Calu3 (cell line): ENCODE measurements around the gene HEATR3. TPM values are rescaled to one million over a fixed set of nuclear protein-coding genes. Genes with fewer than 3 reads are reported as not detected.

Experiments used
- BruUV-seq: library from RNA; stranded (reverse); fragments of 400-500 nt; replicated peaks from 2 replicates; lab custom pipeline; 2021; lab: Mats Ljungman, UMichigan
- CTCF ChIA-PET: fragments of 300-600 bp; sonication (Branson Sonifier 250); formaldehyde crosslinking; loops from one replicate; lab custom pipeline; 2022; ENCODE audit warnings: antibody characterized with exemption; lab: Charles Lee
- DNase-seq: peaks from one replicate; pipeline ENCODE4 v3.0.0; 2022
- H3K27ac Mint-ChIP-seq: one replicate; pipeline ENCODE4 v1.8.0; 2022; ENCODE audit warnings: mixed read lengths; ENCODE audit not compliant: unreplicated experiment
- H3K27me3 Mint-ChIP-seq: one replicate; pipeline ENCODE4 v1.8.0; 2022; ENCODE audit warnings: mixed read lengths; ENCODE audit not compliant: unreplicated experiment
- H3K36me3 Mint-ChIP-seq: one replicate; pipeline ENCODE4 v1.8.0; 2022; ENCODE audit warnings: mild to moderate bottlenecking, moderate library complexity, mixed read lengths; ENCODE audit not compliant: insufficient read depth, unreplicated experiment
- H3K4me1 Mint-ChIP-seq: one replicate; pipeline ENCODE4 v1.8.0; 2022; ENCODE audit warnings: mild to moderate bottlenecking, low read depth, mixed read lengths; ENCODE audit not compliant: unreplicated experiment
- H3K4me3 Mint-ChIP-seq: one replicate; pipeline ENCODE4 v1.8.0; 2022; ENCODE audit warnings: mild to moderate bottlenecking, low read depth, moderate library complexity, mixed read lengths; ENCODE audit not compliant: unreplicated experiment
- H3K9me3 Mint-ChIP-seq: one replicate; pipeline ENCODE4 v1.8.0; 2022; ENCODE audit warnings: low read depth, mixed read lengths; ENCODE audit not compliant: unreplicated experiment
- intact Hi-C: fragments of 100-400 bp; cut with micrococcal nuclease; formaldehyde crosslinking; loops from one replicate; pipeline ENCODE4 v1.10.0; 2022; ENCODE audit not compliant: unreplicated experiment
- total RNA-seq: library from RNA; stranded (reverse); gene quantifications from 2 replicates; pipeline ENCODE4 v1.2.3, GENCODE V29; 2022
- TF ChIP-seq, protein P1 (sequence below): fragments of 200-600 bp; IDR thresholded peaks from one replicate; pipeline ENCODE4 v1.8.0; 2022; ENCODE audit warnings: antibody characterized with exemption; ENCODE audit not compliant: unreplicated experiment

HEATR3 gene
- total RNA-seq, 1 experiment from 2014 or later: 27.3 TPM

DNA sequence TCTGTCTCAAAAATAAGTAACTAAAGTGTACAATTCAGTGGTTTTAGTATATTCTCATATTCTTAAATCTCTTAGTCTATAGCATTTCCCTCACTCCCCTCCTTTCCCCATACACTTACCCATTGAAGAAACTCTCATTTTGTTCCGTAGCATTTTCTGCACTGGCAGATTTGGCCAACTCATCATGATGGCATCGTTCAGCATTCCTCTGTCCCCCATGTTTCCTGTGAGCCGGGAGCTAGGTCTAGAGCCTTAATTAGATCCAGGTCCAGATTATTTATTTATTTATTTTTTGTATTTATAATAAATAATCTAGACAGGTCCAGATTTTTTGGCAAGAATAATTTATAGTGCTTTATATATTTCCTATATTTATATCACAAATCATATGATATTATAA, 31.0 kb downstream of the HEATR3 start:
- Mint-ChIP-seq H3K27ac (no peak overlapping the region), H3K4me3 (no peak overlapping the region), H3K9me3 (no peaks in the 10 kb centered on the region), H3K36me3 (peaks cover 17% of the 10 kb centered on the region), H3K4me1 (no peaks in the 10 kb centered on the region), H3K27me3 (no peaks in the 10 kb centered on the region)
- intact Hi-C loops: no loop called here
- DNase-seq: no peak
- TF ChIP-seq, protein P1, sequence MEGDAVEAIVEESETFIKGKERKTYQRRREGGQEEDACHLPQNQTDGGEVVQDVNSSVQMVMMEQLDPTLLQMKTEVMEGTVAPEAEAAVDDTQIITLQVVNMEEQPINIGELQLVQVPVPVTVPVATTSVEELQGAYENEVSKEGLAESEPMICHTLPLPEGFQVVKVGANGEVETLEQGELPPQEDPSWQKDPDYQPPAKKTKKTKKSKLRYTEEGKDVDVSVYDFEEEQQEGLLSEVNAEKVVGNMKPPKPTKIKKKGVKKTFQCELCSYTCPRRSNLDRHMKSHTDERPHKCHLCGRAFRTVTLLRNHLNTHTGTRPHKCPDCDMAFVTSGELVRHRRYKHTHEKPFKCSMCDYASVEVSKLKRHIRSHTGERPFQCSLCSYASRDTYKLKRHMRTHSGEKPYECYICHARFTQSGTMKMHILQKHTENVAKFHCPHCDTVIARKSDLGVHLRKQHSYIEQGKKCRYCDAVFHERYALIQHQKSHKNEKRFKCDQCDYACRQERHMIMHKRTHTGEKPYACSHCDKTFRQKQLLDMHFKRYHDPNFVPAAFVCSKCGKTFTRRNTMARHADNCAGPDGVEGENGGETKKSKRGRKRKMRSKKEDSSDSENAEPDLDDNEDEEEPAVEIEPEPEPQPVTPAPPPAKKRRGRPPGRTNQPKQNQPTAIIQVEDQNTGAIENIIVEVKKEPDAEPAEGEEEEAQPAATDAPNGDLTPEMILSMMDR: no peak
- no TSS peak for BruUV-seq
- CTCF ChIA-PET: no interaction called here

DNA sequence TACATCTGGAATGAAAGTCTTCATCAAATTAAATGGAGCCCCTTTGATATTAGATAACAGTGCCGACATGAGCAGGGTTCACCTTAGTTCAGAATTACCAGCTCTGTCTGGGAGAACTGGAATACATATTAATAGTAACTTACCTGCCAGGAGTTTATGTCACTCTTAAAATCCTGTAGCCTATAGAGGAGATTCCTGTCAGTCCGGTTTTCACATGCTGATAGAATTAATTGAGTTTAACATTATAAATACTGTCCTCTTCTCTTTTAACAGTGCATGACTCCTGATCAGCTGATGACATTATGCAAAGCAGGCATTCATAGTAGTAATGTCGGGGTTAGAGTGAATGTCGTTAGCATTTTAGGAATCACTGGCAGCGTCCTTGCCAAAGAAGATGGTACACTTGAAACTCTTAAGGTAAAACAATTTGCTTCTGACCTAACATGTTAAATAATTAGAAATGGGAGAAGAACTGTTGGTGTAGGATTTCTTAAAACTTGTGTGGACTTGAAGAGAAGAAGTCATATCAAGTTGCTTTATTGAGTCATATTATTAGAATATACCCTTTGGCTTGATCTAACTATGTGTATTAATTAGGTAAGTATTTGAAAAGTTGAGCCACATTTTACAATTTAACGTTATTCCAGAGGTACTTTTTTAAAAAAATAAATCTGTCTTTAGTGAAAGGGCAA, 34.3 kb downstream of the HEATR3 start:
- Mint-ChIP-seq H3K27ac (no peak overlapping the region), H3K9me3 (no peaks in the 10 kb centered on the region), H3K27me3 (no peaks in the 10 kb centered on the region), H3K4me3 (no peak overlapping the region), H3K36me3 (peaks cover 12% of the 10 kb centered on the region), H3K4me1 (no peaks in the 10 kb centered on the region)
- intact Hi-C loops: no loop called here
- BruUV-seq: no TSS peak
- TF ChIP-seq, protein P1: no peak
- CTCF ChIA-PET: no interaction called here
- DNase-seq: no peak

DNA sequence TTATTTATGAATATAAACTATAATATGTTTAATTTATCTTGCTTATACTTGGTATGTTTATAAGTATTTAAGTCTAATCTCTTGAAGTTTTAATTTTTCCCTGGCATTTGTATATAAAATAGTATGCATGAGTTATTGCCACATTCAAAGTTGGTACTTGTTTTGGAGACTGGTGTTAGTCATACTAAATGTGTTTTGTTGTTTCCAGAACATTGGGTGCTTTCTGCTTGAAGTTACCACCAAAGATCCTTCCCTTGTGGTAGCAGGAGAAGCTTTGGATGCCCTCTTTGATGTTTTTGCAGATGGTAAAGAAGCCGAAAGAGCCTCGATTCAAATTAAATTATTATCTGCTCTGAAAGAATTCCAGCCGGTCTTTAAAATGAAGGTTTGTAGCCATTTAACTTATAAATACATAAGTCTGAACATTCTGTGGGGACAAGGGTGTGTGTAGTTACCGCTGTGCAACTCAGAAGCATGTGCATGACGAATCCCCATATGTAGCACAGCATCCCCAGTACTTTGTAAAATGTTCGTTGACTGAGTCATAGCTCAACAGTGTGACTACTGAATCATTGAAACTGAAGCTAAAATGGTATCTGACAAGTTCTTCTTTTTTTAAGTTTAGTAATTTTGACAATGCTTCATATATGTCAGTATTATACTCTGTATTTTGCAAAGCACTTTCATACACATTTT, 36.4 kb downstream of the HEATR3 start:
- CTCF ChIA-PET: interaction anchor here (0.6 kb wide), 1 partner anchor 153 kb away, joined by 3 read pairs; no protein-coding TSS in a partner anchor
- no TSS peak for BruUV-seq
- peaks cover 4% of the 10 kb centered on the region for H3K36me3 Mint-ChIP-seq
- no peaks in the 10 kb centered on the region for H3K9me3 Mint-ChIP-seq
- no peak overlapping the region for H3K27ac Mint-ChIP-seq
- no peaks in the 10 kb centered on the region for H3K4me1 Mint-ChIP-seq
- intact Hi-C loops: no loop called here
- DNase-seq: no peak
- TF ChIP-seq, protein P1: no peak
- H3K4me3 Mint-ChIP-seq: no peak overlapping the region
- no peaks in the 10 kb centered on the region for H3K27me3 Mint-ChIP-seq

DNA sequence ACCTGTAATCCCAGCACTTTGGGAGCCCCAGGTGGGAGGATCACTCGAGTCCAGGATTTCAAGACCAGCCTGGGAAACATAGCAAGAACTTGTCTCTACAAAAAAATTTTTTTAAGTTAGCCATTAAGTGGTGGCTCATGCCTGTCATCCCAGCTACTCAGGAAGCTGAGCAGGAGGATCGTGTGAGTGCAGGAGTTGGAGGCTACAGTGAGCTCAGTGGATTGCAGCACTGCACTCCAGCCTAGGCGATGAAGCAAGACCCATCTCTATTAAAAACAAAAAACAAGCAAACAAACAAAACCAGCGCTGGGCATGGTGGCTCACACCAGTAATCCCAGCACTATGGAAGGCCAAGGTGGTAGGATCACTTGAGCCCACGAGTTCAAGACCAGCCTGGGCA, 38.0 kb downstream of the HEATR3 start:
- no peak overlapping the region for H3K4me3 Mint-ChIP-seq
- H3K27ac Mint-ChIP-seq: no peak overlapping the region
- no peak for DNase-seq
- CTCF ChIA-PET: no interaction called here
- peaks cover 4% of the 10 kb centered on the region for H3K36me3 Mint-ChIP-seq
- H3K4me1 Mint-ChIP-seq: no peaks in the 10 kb centered on the region
- H3K9me3 Mint-ChIP-seq: no peaks in the 10 kb centered on the region
- TF ChIP-seq, protein P1: no peak
- intact Hi-C loops: no loop called here
- BruUV-seq: no TSS peak
- H3K27me3 Mint-ChIP-seq: no peaks in the 10 kb centered on the region
